Measurements from ENCODE around the gene ILK.

Gene ILK

DNA sequence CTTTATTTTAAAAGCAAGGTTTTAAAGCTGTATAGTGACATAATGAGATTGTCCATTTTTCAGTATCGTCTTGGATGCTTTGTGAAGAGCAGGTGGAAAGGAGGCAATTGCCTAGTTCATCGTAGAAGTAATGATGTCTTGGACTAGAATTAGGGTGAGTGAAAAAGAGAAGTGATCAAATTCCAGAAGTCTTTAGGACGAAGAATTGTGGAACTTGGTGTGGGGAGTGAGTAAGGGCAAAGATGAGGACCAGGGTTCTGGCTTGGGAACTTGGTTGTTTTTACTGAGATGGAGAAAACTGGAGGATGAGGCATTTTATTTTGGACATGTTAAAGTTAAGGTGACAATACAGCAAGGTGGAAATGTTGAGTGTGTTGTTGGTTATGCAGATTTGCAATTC is 1.2 kb downstream of the ILK start:
- DNase-seq (ENCODE audit: extremely low read depth in 1 of 2, low read depth in 1 of 2), result no peak

- DNase-seq (ENCODE audit: extremely low read depth in 1 of 2, low read depth in 1 of 2), result no peak
Measured at GRCh38 chr11:6606471-6607189, 3.1 kb downstream of the ILK start.

DNA sequence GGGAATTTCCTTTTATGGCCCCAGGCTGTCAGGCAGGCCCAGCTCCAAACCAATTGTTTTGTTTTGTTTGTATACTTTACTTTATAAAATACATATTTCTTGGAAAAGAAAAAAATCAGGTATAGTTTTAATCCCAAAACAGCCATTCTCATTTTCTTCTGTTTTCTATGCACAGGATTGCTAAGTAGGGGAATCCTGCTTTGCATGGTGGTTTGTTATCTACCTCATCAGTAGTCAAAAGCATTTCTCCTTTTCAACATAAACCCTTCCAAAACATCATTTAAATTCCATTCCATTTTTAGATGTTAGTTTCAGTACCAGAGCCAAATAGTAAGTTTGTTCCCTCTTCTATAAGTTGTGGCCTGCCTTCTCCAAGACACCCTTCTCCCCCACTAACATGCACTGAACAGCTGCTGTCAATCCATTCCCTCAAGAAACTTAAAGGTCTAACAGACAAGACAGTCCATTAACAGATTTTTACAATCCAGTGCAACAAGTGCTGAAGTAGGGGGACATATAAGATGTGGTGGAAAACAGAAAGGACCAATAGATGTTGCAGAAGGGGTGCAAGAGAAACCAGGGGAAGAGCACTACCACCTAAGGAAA is 3.7 kb downstream of the ILK start:
- no peak for DNase-seq (ENCODE audit: extremely low read depth in 1 of 2, low read depth in 1 of 2)

DNA sequence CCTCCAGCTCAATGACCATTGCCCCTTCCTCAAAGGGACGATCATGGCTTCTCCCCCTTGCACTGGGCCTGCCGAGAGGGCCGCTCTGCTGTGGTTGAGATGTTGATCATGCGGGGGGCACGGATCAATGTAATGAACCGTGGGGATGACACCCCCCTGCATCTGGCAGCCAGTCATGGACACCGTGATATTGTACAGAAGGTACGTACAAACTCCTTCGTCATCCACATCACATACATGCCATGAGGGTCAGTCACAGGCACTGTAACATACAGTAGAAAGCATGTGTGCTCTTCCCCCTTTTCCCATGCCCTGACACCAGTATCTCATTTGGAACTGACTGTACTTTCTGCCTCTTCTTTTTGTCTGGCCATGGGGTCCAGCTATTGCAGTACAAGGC is 4.4 kb downstream of the ILK start:
- DNase-seq (ENCODE audit: extremely low read depth in 1 of 2, low read depth in 1 of 2), result no peak

- DNase-seq (ENCODE audit: extremely low read depth in 1 of 2, low read depth in 1 of 2), result no peak
Measured at GRCh38 chr11:6608726-6609501, 5.3 kb downstream of the ILK start.

DNA sequence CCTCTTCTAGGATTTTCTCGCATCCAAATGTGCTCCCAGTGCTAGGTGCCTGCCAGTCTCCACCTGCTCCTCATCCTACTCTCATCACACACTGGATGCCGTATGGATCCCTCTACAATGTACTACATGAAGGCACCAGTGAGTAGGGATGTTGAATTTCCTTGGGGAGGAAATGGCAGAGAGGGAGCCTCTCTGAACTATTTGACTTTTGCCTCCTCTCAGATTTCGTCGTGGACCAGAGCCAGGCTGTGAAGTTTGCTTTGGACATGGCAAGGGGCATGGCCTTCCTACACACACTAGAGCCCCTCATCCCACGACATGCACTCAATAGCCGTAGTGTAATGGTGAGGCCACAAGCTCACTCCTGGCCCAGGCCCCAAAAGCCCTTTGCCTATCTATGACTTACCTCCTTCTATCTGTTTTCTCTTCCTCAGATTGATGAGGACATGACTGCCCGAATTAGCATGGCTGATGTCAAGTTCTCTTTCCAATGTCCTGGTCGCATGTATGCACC is 6.0 kb downstream of the ILK start:
- DNase-seq (ENCODE audit: extremely low read depth in 1 of 2, low read depth in 1 of 2), result no peak

DNA sequence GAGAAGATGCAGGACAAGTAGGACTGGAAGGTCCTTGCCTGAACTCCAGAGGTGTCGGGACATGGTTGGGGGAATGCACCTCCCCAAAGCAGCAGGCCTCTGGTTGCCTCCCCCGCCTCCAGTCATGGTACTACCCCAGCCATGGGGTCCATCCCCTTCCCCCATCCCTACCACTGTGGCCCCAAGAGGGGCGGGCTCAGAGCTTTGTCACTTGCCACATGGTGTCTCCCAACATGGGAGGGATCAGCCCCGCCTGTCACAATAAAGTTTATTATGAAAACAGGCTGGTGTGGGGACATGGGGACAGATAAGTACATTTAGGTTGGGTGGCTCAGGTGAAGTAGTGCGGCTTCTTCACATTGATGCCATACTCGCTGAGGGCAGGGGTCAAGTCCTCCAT is 7.0 kb downstream of the ILK start:
- no peak for DNase-seq (ENCODE audit: extremely low read depth in 1 of 2, low read depth in 1 of 2)

GRCh38 chr11:6611092-6611962 is 7.8 kb downstream of the ILK start:
- no peak for DNase-seq (ENCODE audit: extremely low read depth in 1 of 2, low read depth in 1 of 2)

DNA sequence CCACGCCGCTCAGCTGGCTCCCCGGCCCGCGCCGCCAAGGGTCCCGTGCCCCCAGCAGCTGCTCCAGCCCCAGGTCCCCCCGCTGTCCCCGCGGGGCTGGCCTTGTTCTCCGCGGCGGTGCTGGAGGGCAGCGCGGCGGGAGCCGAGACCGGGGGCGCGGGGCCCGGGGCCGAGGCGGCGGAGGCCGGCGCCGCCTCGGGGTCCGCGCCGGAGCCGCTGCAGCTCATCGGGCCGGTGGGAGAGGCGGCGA is 8.3 kb downstream of the ILK start:
- DNase-seq (ENCODE audit: extremely low read depth in 1 of 2, low read depth in 1 of 2), result no peak

GRCh38 chr11:6612213-6613041 is 8.9 kb downstream of the ILK start, which contains the start of gene TAF10:
TSS of gene TAF10 (minus strand) at chr11:6612216. CDS start at chr11:6612189, 27 bp downstream.
- DNase-seq (ENCODE audit: extremely low read depth in 1 of 2, low read depth in 1 of 2), result peak; percentile 92 to 95

DNA sequence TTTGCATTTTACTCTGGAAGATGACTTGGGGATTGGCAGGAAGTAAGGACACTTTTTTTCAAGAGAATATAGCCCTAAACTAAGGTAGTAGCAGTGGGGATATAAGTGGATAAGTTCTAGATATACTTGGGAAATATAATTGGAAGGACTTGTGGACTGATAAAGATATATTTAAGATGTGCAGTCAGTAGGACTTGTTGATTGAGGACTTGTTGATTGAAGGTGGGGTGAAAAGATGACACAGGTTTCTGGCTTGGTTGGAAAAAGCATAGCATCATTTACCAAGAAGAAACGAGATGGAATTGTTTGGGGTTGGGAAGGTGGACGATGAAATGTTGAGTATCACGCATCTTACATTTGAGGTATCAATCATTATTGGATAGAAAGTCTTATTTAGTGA is 9.9 kb downstream of the ILK start:
- no peak for DNase-seq (ENCODE audit: extremely low read depth in 1 of 2, low read depth in 1 of 2)

- DNase-seq (ENCODE audit: extremely low read depth in 1 of 2, low read depth in 1 of 2), result no peak
Measured at GRCh38 chr11:6614446-6614845, 10.9 kb downstream of the ILK start.

- no peak for DNase-seq (ENCODE audit: extremely low read depth in 1 of 2, low read depth in 1 of 2)
Measured at GRCh38 chr11:6615046-6615445, 11.5 kb downstream of the ILK start.

DNA sequence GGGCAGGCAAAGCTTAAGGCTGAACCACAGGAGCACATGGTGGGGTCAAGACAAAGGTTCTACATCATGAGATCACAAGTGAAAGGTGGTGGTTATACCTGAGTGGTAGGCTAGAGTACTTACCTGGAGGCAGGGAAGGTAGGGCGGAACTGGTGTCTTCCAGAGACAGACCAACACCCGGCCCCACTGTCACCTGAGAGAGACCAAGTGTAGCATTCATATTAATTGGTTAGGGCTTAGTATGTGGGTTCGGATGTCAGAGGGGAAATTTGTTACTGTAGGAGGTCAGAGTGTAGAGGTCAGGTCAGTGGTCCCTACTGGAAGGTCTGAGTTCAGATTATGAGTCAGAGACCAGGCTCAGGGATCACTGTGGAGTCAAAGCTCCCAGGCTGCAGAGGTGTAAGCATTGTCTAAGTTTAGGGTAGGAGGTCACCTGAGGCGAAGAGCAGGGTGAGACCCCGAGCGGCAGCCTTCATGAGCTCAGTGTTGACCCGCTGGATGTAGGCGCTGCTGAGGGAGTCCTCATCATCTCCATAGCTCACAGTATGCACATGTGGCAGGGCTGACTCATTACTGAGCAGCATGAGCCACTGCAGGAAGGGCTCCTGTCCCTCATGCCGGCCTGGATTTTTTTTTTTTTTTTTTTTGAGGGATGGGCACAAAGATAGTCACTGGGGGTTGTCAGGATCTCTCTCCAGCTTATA is 12.5 kb downstream of the ILK start:
- DNase-seq (ENCODE audit: extremely low read depth in 1 of 2, low read depth in 1 of 2), result no peak

DNA sequence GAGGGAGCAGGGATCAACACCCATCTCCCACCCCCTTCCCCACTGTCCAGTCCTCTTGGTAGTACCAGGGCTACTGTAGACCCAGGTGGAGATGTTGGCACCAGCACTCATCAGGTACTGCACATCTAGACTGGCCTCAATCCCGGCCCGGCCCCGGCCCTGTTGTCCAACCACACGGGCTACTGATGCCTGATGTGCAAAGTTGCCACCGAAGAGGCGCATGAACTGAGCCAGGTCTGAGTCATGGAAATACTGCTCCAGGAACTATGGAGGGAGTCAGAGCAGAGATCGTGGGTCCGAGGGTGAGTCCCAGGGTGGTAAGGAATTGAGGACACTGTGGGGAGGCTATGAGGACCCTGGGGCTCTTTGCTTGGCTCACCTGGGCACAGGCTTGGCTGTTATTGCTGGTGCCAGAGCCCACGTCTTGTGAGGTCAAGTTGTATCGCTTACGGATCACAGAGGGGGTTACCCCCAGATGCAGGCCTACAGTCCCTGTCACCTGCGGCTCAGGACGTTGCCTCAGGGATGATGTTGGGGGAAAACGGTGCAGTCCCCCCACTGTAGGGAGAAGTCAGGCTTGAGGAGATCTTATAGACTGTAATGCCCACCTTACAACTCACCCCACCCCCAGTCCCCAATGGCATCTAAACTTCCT is 13.1 kb downstream of the ILK start:
- no peak for DNase-seq (ENCODE audit: extremely low read depth in 1 of 2, low read depth in 1 of 2)

- DNase-seq (ENCODE audit: extremely low read depth in 1 of 2, low read depth in 1 of 2), result no peak
Measured at GRCh38 chr11:6617315-6617781, 13.8 kb downstream of the ILK start.

- peak in 1 of 2 donors; percentile 51 for DNase-seq (ENCODE audit: extremely low read depth in 1 of 2, low read depth in 1 of 2)
Measured at GRCh38 chr11:6618117-6619003, 14.8 kb downstream of the ILK start.

Measured in activated CD8-positive, alpha-beta memory T cell treated with anti-CD3 and anti-CD28 coated beads for 1 hour (primary cell).